Testis (tissue), 3 donors: Measurements from ENCODE around the gene HOXD13. TPM values are rescaled to one million over a fixed set of nuclear protein-coding genes. Genes with fewer than 3 reads are reported as not detected.

ENCODE experiments used
- DNase-seq: peaks from one replicate; pipeline ENCODE4 v3.0.0-alpha.2; 2019
- H3K27ac ChIP-seq, 2 donors: fragments of 200-600 bp; sonication (generic); one replicate each; pipeline ENCODE4 v1.5.1; 2019
- H3K27me3 ChIP-seq: fragments of 200-600 bp; sonication (generic); one replicate; pipeline ENCODE4 v1.5.1; 2019
- H3K36me3 ChIP-seq: fragments of 200-600 bp; sonication (generic); one replicate; pipeline ENCODE4 v1.5.1; 2017; ENCODE audit warnings: low read depth; ENCODE audit errors: missing control alignments
- H3K4me1 ChIP-seq: fragments of 200-600 bp; sonication (generic); one replicate; pipeline ENCODE4 v1.5.1; 2019
- H3K4me3 ChIP-seq, 2 donors: fragments of 200-600 bp; sonication (generic); one replicate each; pipeline ENCODE4 v1.5.1; 2017 to 2019
- H3K9me3 ChIP-seq: fragments of 200-600 bp; sonication (generic); one replicate; pipeline ENCODE4 v1.5.1; 2017
- CTCF ChIP-seq, 3 experiments: fragments of 450-650 bp in 2 of 3; fragments of 200-600 bp in 1 of 3; sonication (generic) in 1 of 3; IDR thresholded peaks; one replicate each; pipeline ENCODE4 v1.5.1; 2016 to 2019; ENCODE audit warnings: antibody characterized with exemption in 3 of 3, mild to moderate bottlenecking in 2 of 3, moderate library complexity in 1 of 3
- POLR2A ChIP-seq: fragments of 450-650 bp; IDR thresholded peaks from one replicate; pipeline ENCODE4 v1.6.1; 2017; ENCODE audit warnings: antibody characterized with exemption, mild to moderate bottlenecking, moderate library complexity
- WGBS, 2 donors: methylation state at CpG; one replicate each; pipeline ENCODE4 v1.1.5; 2018; 5-methylcytosine and 5-hydroxymethylcytosine counted together
- intact Hi-C: fragments of 100-400 bp; cut with DNase I; formaldehyde crosslinking; loops from one replicate; pipeline ENCODE4 v1.15.1; 2023; ENCODE audit warnings: low total_unique reads
- polyA plus RNA-seq: library from polyadenylated mRNA; stranded (reverse); fragments of 350-450 nt; fragmentation: Illumina TruSeq; extraction: RNeasy Lipid Tissue Mini Kit (QIAGEN cat#74804); gene quantifications from one replicate; pipeline ENCODE4 v1.2.3, GENCODE V29; 2014; ENCODE audit warnings: low read depth, low replicate concordance; ENCODE audit not compliant: insufficient read depth
- total RNA-seq, 2 donors: library from RNA; depleted of rRNA; stranded (reverse); fragments of >200 nt; gene quantifications; one replicate each; pipeline ENCODE4 v1.2.3, GENCODE V29; 2016

HOXD13 gene
- total and polyA plus RNA-seq, 3 donors from 2014 or later, result 0.31 to 0.36 TPM; not detected in 1

GRCh38 chr2:176132205-176133171, 40.0 kb downstream of the HOXD13 start:
- Histone ChIP-seq H3K9me3 (no peaks in the 10 kb centered on the region), H3K27me3 (no peaks in the 10 kb centered on the region), H3K4me3 (peak overlapping the region; percentile 81 to 85), H3K27ac (peak overlapping the region; percentile 93 to 98), H3K4me1 (peaks cover 20% of the 10 kb centered on the region), H3K36me3 (no peaks in the 10 kb centered on the region)
- intact Hi-C loops, result loop anchor here (5.0 kb wide), 1 partner anchor 505 kb away; no protein-coding TSS in a partner anchor
- 11 to 12% methylated on average over 33 of the region's 33 CpGs for WGBS, 2 donors
- DNase-seq, result peak; percentile 18
- TF ChIP-seq CTCF (IDR thresholded peaks at IDR 0.05), result no peak
- no peak for TF ChIP-seq POLR2A

- H3K4me3 ChIP-seq, result no peak overlapping the region
- no peaks in the 10 kb centered on the region for H3K36me3 ChIP-seq
- no peaks in the 10 kb centered on the region for H3K9me3 ChIP-seq
- H3K4me1 ChIP-seq, result peaks cover 14% of the 10 kb centered on the region
- intact Hi-C loops, result loop anchor here (5.0 kb wide), 1 partner anchor 504 kb away; no protein-coding TSS in a partner anchor
- no peak for DNase-seq
- peak overlapping the region; percentile 93 to 98 for H3K27ac ChIP-seq
- no peak for TF ChIP-seq POLR2A
- no peak for TF ChIP-seq CTCF (IDR thresholded peaks at IDR 0.05)
- H3K27me3 ChIP-seq, result no peaks in the 10 kb centered on the region
Observed at GRCh38 chr2:176133389-176133788, 40.9 kb downstream of the HOXD13 start.

- no peaks in the 10 kb centered on the region for H3K27me3 ChIP-seq
- H3K4me1 ChIP-seq, result peaks cover 13% of the 10 kb centered on the region
- TF ChIP-seq CTCF (IDR thresholded peaks at IDR 0.05) (no peak), POLR2A (no peak)
- H3K9me3 ChIP-seq, result no peaks in the 10 kb centered on the region
- no peak overlapping the region for H3K4me3 ChIP-seq
- peak overlapping the region; percentile 97 to 98 for H3K27ac ChIP-seq
- no peaks in the 10 kb centered on the region for H3K36me3 ChIP-seq
- intact Hi-C loops, result loop anchor here (5.0 kb wide), 1 partner anchor 503 kb away; no protein-coding TSS in a partner anchor
- no peak for DNase-seq
- WGBS, 2 donors, result 69 to 71% methylated on average over 4 of the region's 4 CpGs
Observed at GRCh38 chr2:176134035-176134434, 41.5 kb downstream of the HOXD13 start.

GRCh38 chr2:176135035-176135440, 42.5 kb downstream of the HOXD13 start:
- no peak overlapping the region for H3K4me3 ChIP-seq
- intact Hi-C loops, result no loop called here
- DNase-seq, result no peak

More at GRCh38 chr2:176135035-176135440, 42.5 kb downstream of the HOXD13 start:
- H3K9me3 ChIP-seq, result no peaks in the 10 kb centered on the region
- H3K4me1 ChIP-seq, result peaks cover 13% of the 10 kb centered on the region
- no peak for TF ChIP-seq POLR2A
- TF ChIP-seq CTCF (IDR thresholded peaks at IDR 0.05), result no peak
- H3K27ac ChIP-seq, result peak overlapping the region; percentile 97 to 99
- H3K27me3 ChIP-seq, result no peaks in the 10 kb centered on the region
- no peaks in the 10 kb centered on the region for H3K36me3 ChIP-seq
